ENCODE data around the gene SINHCAF.
"Not testable (repeated sequence)": the region's sequence is repeated elsewhere in the genome, so short reads cannot be mapped to it uniquely, and the experiment has no call there.

DNA sequence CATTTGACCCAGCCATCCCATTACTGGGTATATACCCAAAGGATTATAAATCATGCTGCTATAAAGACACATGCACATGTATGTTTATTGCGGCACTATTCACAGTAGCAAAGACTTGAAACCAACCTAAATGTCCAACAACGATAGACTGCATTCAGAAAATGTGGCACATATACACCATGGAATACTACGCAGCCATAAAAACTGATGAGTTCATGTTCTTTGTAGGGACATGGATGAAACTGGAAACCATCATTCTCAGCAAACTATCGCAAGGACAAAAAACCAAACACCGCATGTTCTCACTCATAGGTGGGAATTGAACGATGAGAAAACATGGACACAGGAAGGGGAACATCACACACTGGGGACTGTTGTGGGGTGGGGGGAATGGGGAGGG is 52.2 kb downstream of the SINHCAF start:
- TF ChIP-seq, protein P1, sequence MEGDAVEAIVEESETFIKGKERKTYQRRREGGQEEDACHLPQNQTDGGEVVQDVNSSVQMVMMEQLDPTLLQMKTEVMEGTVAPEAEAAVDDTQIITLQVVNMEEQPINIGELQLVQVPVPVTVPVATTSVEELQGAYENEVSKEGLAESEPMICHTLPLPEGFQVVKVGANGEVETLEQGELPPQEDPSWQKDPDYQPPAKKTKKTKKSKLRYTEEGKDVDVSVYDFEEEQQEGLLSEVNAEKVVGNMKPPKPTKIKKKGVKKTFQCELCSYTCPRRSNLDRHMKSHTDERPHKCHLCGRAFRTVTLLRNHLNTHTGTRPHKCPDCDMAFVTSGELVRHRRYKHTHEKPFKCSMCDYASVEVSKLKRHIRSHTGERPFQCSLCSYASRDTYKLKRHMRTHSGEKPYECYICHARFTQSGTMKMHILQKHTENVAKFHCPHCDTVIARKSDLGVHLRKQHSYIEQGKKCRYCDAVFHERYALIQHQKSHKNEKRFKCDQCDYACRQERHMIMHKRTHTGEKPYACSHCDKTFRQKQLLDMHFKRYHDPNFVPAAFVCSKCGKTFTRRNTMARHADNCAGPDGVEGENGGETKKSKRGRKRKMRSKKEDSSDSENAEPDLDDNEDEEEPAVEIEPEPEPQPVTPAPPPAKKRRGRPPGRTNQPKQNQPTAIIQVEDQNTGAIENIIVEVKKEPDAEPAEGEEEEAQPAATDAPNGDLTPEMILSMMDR (IDR thresholded peaks at IDR 0.05): not testable (repeated sequence)
- TF ChIP-seq POLR2A (IDR thresholded peaks at IDR 0.05): not testable (repeated sequence)
